Stimulated activated naive CD4-positive, alpha-beta T cell treated with Interleukin-2 at 50 U/mL for 16 hours (primary cell): ENCODE data around the gene GIPC1.
"Not testable (repeated sequence)": the region's sequence is repeated elsewhere in the genome, so short reads cannot be mapped to it uniquely, and the experiment has no call there.

ENCODE experiments used
- DNase-seq: peaks from one replicate; lab custom pipeline; 2025; lab: John Stamatoyannopoulos, UW

GIPC1 gene

DNA sequence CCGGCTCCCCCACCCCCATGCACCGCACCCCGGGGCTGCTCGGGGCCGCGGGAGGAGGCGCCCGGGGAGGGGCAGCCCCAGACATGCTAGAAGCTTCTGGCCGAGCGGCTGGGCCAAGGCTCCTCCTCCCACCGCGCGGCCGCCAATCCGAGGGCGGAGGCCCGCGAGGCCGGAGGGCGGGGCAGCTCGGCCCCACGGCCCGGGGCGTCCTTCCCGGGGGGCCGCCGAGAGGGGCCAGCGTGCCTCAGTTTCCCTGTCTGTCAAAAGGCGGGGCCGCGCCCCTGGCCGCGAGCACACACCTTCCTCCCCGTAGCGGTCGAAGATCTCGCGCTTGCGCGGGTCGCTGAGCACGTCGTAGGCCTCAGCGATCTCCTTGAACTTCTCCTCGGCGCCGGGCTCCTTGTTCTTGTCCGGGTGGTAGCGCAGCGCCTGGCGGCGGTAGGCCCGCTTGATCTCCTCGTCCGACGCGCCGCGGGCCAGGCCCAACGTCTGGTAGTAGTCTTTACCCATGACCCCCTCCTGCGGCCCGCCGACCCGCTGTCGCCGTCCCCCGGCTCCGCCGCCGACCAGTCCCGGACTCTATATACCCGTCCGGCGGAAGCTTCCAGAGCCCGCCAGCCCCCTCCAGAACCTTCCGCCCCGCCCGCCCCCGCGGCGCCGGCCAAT is 22.0 kb upstream of the GIPC1 start, which contains the start of gene DNAJB1:
Gene DNAJB1 (minus strand): TSS at position 558 of the 666 bp plus-strand sequence. CDS start 48 bp downstream, at position 510.
- DNase-seq: peak; percentile 71

DNA sequence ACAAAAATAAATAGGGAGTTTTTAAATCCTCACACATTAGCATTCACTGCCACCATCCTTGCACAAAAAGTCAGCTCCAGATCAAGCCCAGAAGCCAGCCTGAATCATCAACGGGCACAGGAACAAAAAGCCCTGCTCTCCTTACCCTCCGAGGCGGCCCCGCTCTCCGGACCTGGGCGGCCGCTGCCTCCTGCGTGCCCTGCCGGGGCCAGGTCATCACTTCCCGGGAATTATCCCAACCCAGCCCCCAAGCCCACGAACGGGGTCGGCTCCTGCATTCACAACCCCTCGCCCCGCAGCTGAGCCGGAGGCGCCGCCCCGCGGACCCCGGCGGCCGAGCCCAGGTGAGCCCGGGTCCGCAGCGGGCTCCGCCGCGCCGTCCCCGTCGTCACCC is 21.5 kb upstream of the GIPC1 start:
- DNase-seq: no peak

- DNase-seq: no peak
These were observed 21.0 kb upstream of the GIPC1 start for GRCh38 chr19:14516746-14517438.

DNA sequence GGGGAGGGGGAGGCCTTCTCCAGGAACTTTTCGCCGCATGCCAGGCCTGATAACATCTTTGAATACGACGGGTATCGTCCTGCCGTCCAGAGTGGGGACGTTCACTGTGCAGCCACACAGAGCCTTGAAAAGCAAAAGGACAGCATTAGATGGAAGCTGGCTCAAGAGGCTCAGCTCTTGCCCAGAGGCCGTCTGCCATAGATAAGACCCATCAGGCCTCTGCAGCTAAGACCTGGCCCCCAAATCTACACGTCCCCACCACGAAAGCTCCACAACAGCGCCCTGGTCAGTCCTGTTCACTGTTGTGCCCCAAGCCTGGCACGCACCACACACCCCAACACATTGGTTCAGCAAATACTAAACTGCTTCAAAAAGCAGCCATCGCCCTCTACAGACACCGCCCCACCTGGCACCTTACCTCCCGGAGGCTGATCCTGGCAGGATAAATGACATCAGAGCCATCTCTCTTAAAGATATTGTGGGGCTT is 20.2 kb upstream of the GIPC1 start:
- DNase-seq: no peak

- no peak for DNase-seq
These were observed 19.6 kb upstream of the GIPC1 start for GRCh38 chr19:14515501-14516047.

DNA sequence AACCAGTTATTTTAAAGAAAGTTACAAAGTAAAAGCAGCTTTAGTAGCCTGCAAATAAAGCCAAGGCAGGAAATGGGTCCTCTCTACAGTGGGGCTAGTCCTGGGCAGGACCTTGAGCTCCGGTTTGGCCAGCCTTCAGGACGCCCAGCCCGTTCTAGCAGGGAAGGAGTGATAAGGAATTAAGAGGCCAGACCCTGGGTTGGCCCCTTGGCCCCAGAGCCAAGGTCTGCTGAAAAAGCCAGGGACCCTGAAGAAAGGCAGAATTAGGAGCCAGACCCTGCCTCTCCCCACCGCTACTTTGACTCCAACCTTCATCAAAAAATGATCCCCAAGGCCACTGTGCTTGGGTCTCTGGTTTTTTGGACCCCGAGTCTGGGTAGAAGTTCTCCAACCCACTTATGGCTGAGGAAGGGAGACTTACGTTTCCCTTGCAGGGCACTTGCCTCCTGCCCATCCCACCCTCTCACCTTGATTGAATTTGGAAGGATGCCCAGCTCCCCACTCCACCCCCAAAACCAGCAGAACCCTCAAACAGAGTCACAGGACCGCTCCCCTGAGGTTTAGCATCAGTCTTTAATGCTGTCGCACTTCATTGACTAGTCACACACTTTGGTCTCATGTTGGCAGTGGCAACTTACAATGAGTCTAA is 18.4 kb upstream of the GIPC1 start:
- DNase-seq: no peak

DNA sequence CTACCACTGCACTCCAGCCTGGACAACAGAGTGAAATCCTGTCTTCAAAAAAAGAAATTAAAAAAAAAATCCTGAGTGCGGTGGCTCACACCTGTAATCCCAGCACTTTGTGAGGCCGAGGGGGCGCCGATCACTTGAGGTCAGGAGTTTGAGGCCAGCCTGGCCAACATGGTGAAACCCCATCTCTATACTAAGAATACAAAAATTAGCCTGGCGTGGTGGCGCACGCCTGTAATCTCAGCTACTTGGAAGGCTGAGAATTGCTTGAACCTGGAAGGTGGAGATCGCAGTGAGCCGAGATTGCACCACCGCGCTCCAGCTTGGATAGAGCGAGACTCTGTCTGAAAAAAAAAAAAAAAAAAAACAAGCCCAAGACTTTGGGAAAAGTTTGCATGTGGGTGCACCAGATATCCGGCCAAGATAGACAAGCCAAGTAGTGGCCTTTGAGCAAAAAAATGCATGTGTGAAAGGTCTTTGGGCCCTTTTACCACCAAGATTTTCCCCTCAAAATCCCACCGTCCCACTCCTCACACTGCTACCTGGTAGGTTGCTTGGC is 16.6 kb upstream of the GIPC1 start:
- no peak for DNase-seq

- DNase-seq: no peak
These were observed 15.3 kb upstream of the GIPC1 start for GRCh38 chr19:14511229-14511593.

- DNase-seq: no peak
These were observed 14.6 kb upstream of the GIPC1 start for GRCh38 chr19:14510311-14511228.

DNA sequence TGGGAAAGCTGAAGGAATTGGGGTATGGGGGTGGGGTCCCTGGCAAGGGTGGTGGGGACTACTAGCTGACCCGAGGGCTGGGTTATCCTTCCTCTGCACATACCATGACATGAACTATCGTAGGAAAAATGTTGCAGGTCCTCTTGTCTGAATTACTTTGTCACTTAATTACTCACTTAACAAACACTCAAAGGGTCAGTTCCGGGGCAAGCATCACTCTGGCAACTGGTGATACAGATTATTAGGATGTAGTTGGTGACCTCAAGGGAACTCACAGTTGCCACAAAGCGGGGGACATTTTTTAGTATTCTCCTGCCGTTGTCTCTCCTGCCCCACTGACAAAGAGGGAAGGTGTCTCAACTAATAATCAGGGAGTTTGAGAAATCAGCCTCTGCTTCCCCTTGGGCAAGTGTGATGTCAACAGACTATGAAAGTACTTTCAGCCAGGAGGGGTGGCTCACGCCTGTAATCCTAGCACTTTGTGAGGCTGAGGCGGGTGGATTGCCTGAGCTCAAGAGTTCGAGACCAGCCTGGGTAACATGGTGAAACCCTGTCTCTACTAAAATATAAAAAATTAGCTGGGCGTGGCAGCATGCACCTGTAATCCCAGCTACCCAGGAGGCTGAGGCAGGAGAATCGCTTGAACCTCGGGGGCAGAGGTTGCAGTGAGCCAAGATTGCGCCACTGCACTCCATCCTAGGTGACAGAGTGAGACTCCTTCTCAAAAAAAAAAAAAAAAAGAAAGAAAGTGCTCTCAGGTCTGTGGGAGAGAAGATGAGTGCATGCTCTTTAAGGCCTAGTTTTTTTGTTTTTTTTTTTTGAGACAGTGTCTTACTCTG is 12.0 kb upstream of the GIPC1 start:
- no peak for DNase-seq

DNA sequence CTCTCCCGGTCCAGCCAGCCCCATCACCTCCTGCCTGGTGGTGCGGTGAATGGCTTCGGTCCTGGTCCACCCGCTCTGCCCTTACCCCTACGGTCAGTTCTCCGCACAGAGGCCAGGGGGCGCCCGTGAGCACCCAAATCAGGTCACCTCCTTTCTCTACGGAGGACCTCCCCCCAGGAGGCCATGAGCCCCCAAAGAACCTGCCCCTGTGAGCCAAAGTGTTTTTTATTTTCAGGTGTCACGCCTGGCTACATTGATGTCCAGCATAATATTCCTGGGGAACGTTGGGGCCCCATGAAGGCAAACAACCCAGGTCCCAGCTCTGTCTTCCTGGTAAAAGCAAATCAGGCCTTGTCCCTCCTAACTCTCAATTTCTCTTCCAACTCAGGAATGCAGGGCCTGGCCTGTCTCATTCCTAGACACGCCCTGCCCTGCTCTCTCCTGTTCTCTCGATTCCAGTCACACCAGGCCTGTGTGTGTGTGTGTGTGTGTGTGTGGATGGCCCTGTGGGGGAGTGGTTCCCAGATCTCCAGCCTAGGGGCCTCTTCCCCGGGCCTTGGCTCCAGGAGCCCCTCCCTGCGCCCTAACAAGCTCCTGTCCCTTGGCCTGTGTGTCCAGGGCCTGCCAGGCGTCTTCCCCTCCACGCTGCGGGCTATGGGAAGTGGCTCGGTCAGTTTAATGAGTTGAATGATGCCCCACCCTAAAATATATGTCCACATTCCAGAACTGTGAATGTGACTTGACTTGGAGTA is 9.7 kb upstream of the GIPC1 start:
- peak; percentile 54 for DNase-seq

GRCh38 chr19:14504575-14504974 is 8.6 kb upstream of the GIPC1 start:
- DNase-seq: not testable (repeated sequence)

DNA sequence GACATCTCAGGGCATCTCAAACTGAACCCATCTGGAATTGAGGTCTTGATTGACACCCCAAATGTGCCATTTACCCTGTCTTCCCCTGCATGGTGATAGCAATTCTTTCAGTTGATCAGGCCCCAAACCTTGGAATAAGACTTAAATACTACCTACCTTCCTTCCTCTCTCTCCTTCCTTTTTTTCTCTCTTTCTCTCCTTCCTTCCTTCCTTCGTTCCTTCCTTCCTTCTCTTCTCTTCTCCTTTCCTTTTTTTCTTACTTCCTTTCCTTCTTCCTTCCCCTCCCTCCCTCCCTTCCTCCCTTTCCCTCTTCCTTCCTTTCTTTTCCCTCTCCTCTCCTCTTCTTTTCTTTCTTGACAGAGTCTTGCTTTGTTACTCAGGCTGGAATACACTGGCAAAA is 7.4 kb upstream of the GIPC1 start:
- no peak for DNase-seq

DNA sequence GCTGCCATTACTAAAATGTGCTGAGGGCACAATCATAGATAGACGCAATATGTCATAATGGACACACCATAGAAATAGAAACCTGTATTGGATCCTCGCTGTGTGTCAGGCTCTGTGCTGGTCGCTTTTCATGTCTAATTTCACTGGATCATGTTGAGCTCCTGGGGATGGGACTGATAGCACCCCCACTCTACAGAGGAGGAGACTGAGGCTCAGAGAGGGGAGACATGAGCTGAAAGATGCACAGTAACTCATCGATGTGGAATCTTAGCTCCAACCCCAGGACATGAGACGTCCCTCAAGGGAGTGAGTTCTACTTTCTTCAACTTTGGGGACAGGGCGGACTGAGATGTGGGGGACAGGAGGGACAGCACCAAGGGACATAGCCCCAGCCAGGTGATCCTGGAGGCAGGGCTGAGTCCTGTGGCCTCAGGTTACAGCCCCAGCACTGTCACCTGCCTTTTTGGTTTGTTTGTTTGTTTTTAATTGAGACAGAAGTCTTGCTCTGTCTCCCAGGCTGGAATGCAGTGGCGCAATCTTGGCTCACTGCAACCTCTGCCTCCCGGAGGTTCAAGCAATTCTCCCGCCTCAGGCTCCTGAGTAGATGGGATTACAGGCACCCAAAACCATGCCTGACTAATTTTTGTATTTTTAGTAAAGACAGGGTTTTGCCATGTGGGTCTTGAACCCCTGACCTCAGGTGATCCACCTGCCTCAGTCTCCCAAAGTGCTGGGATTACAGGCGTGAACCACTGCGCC is 6.6 kb upstream of the GIPC1 start:
- no peak for DNase-seq

DNA sequence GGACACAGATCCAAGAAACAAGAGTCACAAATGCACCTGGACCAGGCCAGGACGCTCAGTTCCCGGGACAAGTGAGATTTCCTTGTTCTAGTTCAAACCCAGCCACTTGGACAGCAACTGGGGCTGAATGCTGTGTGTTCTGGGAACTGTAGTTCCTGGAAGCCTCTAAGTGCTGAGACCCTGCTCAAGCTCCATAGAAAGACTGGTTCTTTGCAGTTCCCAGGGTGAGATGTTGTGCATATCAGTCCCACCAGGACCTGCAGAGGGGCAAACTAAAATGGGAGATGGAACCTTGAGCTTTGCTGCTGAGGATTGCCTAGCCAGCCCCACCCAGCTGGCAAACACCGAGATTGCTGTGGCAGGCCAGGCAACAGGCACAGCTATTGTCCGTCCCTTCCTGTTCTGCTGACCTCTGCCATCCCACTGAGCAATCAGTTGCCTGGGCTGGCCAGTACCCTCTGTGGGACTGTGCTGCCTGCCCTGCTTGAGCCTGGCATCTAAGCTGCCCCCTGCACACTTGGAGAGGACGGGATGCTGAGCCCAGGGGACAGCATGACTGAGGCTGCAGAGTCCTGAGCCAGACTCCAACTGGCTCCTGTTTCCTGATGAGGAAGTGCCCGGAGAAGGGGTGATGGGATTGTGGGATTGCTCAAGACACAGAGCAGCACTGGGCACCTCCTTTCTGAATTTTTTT is 1.4 kb upstream of the GIPC1 start:
- no peak for DNase-seq

DNA sequence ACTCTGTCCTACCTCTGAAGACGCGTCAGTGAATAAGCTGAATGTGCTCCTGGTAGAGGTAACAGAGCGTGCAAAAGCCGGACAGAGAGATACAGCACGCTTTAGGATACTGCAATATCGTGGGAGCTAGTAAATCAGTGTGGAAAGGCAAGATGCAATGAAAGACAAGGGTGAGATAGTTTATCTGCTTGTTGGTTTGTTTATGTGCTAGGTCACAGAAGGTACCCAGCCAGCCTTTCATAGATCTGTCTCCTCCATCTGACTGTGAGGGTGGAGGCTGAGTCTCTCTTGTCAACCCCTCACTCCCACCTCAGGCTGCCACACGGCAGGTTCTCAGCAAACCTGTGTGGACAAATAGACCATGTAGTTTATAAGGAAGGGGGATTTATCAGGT is 904 bp upstream of the GIPC1 start:
- DNase-seq: no peak

GRCh38 chr19:14495672-14496028 is 277 bp downstream of the GIPC1 start:
- DNase-seq: no peak

- no peak for DNase-seq
These were observed 836 bp downstream of the GIPC1 start for GRCh38 chr19:14494910-14495671.
